DOHH2 (cell line): ENCODE data around the gene BRINP2.

ENCODE experiments used
- H3F3A ChIP-seq: fragments of 200-600 bp; sonication (generic), shearing (Covaris generic); 2 replicates; pipeline ENCODE4 v1.6.0; 2016; ENCODE audit warnings: antibody characterized with exemption, mild to moderate bottlenecking; ENCODE audit not compliant: control insufficient read depth, insufficient read depth
- H3K27ac ChIP-seq: fragments of 200-600 bp; sonication (generic); 2 replicates; pipeline ENCODE4 v1.5.1; 2014; ENCODE audit warnings: low read depth, mild to moderate bottlenecking, low read length, moderate library complexity
- H3K27me3 ChIP-seq: fragments of 200-600 bp; sonication (generic); 2 replicates; pipeline ENCODE4 v1.6.1; 2014; ENCODE audit warnings: mild to moderate bottlenecking, low read length, mixed read lengths; ENCODE audit not compliant: control insufficient read depth
- H3K36me3 ChIP-seq: fragments of 200-600 bp; sonication (generic); 2 replicates; pipeline ENCODE4 v1.6.1; 2014; ENCODE audit warnings: mild to moderate bottlenecking, low read length, moderate library complexity, mixed read lengths; ENCODE audit not compliant: control insufficient read depth
- H3K4me1 ChIP-seq: fragments of 200-600 bp; sonication (generic); 2 replicates; pipeline ENCODE4 v1.6.1; 2014; ENCODE audit warnings: mild to moderate bottlenecking, low read length, mixed read lengths; ENCODE audit not compliant: control insufficient read depth
- H3K4me2 ChIP-seq: fragments of 200-600 bp; sonication (generic); 2 replicates; pipeline ENCODE4 v1.6.0; 2014; ENCODE audit warnings: mild to moderate bottlenecking, low read length, moderate library complexity
- H3K4me3 ChIP-seq: fragments of 200-600 bp; sonication (generic); 2 replicates; pipeline ENCODE4 v1.5.1; 2014; ENCODE audit warnings: mild to moderate bottlenecking, low read length, mixed read lengths
- H3K79me2 ChIP-seq: fragments of 200-600 bp; sonication (generic); 2 replicates; pipeline ENCODE4 v1.6.1; 2014; ENCODE audit warnings: mild to moderate bottlenecking, low read length, mixed read lengths; ENCODE audit not compliant: control insufficient read depth
- H3K9me2 ChIP-seq: fragments of 200-600 bp; sonication (generic); replicated peaks from 2 replicates; pipeline ENCODE4 v1.6.1; 2014; ENCODE audit warnings: mild to moderate bottlenecking, low read length, mixed read lengths; ENCODE audit not compliant: control insufficient read depth
- H3K9me3 ChIP-seq: fragments of 200-600 bp; sonication (generic); 2 replicates; pipeline ENCODE4 v1.6.1; 2014; ENCODE audit warnings: antibody characterized with exemption, low read length, mixed read lengths; ENCODE audit not compliant: control insufficient read depth, insufficient read depth
- H4K20me1 ChIP-seq: fragments of 200-600 bp; sonication (generic); 2 replicates; pipeline ENCODE4 v1.6.0; 2014; ENCODE audit warnings: low read depth, mild to moderate bottlenecking, antibody characterized with exemption, low read length, moderate library complexity; ENCODE audit not compliant: control insufficient read depth, insufficient read depth
- CTCF ChIP-seq: fragments of 200-600 bp; sonication (generic); IDR thresholded peaks from one replicate; pipeline ENCODE4 v1.5.1; 2014; ENCODE audit warnings: antibody characterized with exemption, mild to moderate bottlenecking, low read depth, low read length; ENCODE audit not compliant: poor library complexity, severe bottlenecking
- EZH2phosphoT487 ChIP-seq: fragments of 200-600 bp; sonication (generic); IDR thresholded peaks from 2 replicates; pipeline ENCODE4 v1.6.1; 2017; ENCODE audit warnings: borderline replicate concordance, mild to moderate bottlenecking, antibody characterized with exemption, low read length, moderate library complexity, mixed read lengths

The BRINP2 gene

GRCh38 chr1:177200290-177200689 is 29.5 kb downstream of the BRINP2 start:
- no peak overlapping the region for H3K4me3 ChIP-seq
- H3K4me1 ChIP-seq, result no peaks in the 10 kb centered on the region
- no peaks in the 10 kb centered on the region for H3K79me2 ChIP-seq
- no peaks in the 10 kb centered on the region; the same call in 1 of the 2 replicates for H3K27me3 ChIP-seq
- H3F3A ChIP-seq, result no peaks in the 10 kb centered on the region
- H3K4me2 ChIP-seq, result no peak overlapping the region
- no peaks in the 10 kb centered on the region for H3K36me3 ChIP-seq
- no peak overlapping the region for H3K27ac ChIP-seq
- TF ChIP-seq EZH2phosphoT487, result no peak
- no peak for TF ChIP-seq CTCF
- no peaks in the 10 kb centered on the region for H4K20me1 ChIP-seq
- no peaks in the 10 kb centered on the region for H3K9me3 ChIP-seq
- no peaks in the 10 kb centered on the region for H3K9me2 ChIP-seq

- H3F3A ChIP-seq, result no peaks in the 10 kb centered on the region
- no peaks in the 10 kb centered on the region for H3K4me1 ChIP-seq
- no peaks in the 10 kb centered on the region for H3K36me3 ChIP-seq
- H3K79me2 ChIP-seq, result no peaks in the 10 kb centered on the region
- H3K4me3 ChIP-seq, result no peak overlapping the region
- H3K27ac ChIP-seq, result no peak overlapping the region
- no peak overlapping the region for H3K4me2 ChIP-seq
- no peaks in the 10 kb centered on the region for H4K20me1 ChIP-seq
- no peaks in the 10 kb centered on the region for H3K27me3 ChIP-seq
- no peaks in the 10 kb centered on the region for H3K9me3 ChIP-seq
- TF ChIP-seq CTCF (no peak), EZH2phosphoT487 (no peak)
- H3K9me2 ChIP-seq, result no peaks in the 10 kb centered on the region
Observed at GRCh38 chr1:177206831-177207355, 36.1 kb downstream of the BRINP2 start.

GRCh38 chr1:177208920-177209319 is 38.2 kb downstream of the BRINP2 start:
- no peaks in the 10 kb centered on the region for H4K20me1 ChIP-seq
- H3K4me1 ChIP-seq, result no peaks in the 10 kb centered on the region
- H3K27me3 ChIP-seq, result no peaks in the 10 kb centered on the region
- H3K27ac ChIP-seq, result no peak overlapping the region
- no peaks in the 10 kb centered on the region for H3K36me3 ChIP-seq
- no peaks in the 10 kb centered on the region for H3K9me2 ChIP-seq
- no peaks in the 10 kb centered on the region for H3F3A ChIP-seq
- H3K4me3 ChIP-seq, result no peak overlapping the region
- no peak overlapping the region for H3K4me2 ChIP-seq
- TF ChIP-seq EZH2phosphoT487 (no peak), CTCF (no peak)
- H3K79me2 ChIP-seq, result no peaks in the 10 kb centered on the region
- no peaks in the 10 kb centered on the region for H3K9me3 ChIP-seq
